SU-DHL-6 (cell line): ENCODE results near the gene PCYOX1L.
A peak's percentile ranks its signal among the peaks of the same experiment; 100 is the strongest.

Experiments
- EZH2phosphoT487 ChIP-seq: fragments of 200-600 bp; sonication (generic), shearing (Covaris generic); conservative IDR thresholded peaks from 2 replicates; pipeline ENCODE4 v1.6.1; 2018; ENCODE audit warnings: mild to moderate bottlenecking, antibody characterized with exemption, low read length, moderate library complexity, mixed read lengths
- TF ChIP-seq, protein P1 (sequence below): fragments of 200-600 bp; sonication (generic); IDR thresholded peaks from one replicate; pipeline ENCODE4 v1.5.1; 2017; ENCODE audit warnings: antibody characterized with exemption, mild to moderate bottlenecking, low read length, moderate library complexity; ENCODE audit not compliant: insufficient read depth, poor library complexity, severe bottlenecking

DNA sequence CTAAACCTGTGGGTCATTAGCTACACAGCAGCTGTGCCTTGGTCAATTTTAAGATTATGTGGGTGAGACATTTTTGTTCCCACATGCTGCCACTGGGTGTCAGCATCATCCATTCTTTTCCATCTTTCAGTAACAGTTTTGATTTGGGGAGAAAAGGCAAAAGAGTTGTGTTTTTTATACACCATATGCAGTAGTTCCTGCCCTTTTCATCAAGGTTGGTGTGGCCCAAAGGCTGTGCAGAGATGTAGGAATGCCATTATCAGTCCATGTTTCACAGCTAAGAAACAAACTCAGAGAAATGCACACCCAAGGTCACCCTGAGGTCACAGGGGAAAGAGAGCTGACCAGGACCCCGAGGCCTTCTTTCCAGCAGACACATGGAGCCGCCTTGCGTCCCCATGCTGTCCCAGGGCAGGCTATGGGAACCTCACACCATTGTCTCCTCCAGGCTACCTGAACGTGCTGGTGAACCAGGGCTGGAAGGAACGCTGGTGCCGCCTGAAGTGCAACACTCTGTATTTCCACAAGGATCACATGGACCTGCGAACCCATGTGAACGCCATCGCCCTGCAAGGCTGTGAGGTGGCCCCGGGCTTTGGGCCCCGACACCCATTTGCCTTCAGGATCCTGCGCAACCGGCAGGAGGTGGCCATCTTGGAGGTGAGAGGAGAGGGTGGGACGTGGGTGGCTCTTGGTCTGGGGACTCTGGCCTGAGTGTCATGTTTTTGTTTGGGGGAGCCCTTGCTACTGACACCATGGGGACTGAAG is 40.4 kb upstream of the PCYOX1L start:
- TF ChIP-seq, protein P1, sequence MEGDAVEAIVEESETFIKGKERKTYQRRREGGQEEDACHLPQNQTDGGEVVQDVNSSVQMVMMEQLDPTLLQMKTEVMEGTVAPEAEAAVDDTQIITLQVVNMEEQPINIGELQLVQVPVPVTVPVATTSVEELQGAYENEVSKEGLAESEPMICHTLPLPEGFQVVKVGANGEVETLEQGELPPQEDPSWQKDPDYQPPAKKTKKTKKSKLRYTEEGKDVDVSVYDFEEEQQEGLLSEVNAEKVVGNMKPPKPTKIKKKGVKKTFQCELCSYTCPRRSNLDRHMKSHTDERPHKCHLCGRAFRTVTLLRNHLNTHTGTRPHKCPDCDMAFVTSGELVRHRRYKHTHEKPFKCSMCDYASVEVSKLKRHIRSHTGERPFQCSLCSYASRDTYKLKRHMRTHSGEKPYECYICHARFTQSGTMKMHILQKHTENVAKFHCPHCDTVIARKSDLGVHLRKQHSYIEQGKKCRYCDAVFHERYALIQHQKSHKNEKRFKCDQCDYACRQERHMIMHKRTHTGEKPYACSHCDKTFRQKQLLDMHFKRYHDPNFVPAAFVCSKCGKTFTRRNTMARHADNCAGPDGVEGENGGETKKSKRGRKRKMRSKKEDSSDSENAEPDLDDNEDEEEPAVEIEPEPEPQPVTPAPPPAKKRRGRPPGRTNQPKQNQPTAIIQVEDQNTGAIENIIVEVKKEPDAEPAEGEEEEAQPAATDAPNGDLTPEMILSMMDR = peak; percentile 59
- TF ChIP-seq EZH2phosphoT487 = no peak
